SW 1271 (cell line): ENCODE measurements around the gene KAT2A.

Experiments used
- DNase-seq, 2 experiments: peaks; one replicate each; lab custom pipeline; 2025; lab: John Stamatoyannopoulos, UW

The KAT2A gene

DNA sequence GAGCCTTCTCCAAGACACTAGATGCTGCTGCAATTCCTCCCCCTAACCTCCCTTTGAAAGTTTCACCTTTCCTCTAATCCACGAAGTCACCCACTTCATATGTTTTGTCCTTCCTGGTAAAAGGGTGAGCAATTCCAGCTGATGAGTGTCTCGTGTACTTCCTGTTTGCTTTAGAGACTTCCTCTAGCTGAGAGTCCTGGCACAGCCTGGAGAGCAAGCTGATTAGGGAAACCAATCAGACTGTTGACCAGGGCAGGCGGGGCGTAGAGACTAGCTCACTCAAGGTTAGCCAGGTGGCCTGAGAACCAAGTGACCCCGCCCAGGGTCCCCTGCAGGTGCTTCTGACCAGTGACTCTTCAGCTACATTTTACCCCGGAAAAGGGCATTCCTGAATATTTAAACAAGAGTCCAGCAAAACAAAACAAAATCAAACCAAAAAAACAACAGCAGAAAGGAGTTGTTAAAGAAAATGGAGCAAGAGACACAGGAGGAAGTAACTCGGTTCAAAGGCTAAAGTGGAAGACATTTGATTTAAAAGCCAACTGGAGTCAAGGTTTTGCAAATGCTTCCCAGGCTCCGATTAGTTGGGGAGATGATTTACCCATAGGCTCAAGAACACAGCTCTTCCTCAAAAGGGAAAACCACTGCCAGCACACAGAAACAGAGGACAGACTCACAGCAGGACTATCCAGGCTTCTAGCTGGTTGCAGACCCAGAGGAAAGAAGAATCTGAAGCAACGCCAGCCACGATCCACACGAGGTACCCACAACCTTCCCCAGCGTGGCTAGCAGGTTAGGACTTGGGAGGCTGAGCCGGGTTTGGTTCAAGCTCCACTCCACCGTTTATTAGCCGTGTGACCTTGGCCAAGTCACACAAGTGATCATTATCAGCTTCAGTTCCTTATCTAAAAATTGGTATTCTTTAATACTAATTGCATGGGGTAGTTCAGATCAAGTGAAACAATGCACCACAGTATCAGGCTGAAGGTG is 14.8 kb upstream of the KAT2A start:
- peak in 1 of 2 experiments; percentile 73 for DNase-seq

DNA sequence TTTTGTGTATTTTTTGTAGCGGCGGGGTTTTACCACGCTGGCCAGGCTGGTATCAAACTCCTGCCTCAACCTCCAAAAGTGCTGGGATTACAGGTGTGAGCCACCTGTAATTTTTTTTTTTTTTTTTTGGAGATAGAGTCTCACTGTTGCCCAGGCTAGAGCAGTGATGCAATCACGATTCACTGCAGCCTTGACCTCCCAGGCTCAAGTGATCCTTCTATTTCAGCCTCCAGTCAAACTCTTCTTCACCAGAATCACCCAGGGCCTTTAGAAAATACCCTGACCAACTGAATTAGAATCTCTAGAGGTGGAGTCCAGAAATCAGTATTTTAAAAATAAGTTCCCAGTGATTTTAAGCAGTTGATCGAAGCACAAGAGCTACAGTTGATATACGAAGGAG is 14.0 kb upstream of the KAT2A start:
- DNase-seq, result no peak

DNA sequence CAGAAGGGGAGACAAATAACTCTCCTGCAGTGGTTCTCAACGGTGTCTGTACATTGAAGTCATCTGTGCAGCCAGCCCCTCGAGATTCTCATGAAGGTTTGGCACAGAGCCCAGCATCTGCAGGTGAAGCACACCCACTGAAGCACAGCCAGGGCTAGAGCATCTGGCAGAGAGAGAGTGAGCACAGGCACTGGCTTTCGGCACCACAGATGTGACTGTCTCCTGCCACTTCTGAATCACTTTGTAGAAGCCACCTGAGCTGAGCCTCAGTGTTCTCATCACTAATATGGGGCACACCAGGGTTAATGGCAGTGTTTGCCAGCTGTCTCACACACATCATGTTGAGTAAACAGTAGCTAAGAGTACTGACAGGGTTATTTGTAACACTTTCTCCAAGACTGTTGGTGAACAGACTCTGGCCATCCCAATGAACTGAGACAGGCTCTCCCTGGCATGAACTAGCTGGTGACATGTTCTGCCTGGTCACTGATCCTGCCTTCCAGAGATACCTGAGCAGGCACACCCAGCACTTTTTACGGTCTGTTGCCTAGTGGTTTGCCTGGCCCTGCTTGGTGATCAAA is 12.4 kb upstream of the KAT2A start:
- no peak for DNase-seq

DNA sequence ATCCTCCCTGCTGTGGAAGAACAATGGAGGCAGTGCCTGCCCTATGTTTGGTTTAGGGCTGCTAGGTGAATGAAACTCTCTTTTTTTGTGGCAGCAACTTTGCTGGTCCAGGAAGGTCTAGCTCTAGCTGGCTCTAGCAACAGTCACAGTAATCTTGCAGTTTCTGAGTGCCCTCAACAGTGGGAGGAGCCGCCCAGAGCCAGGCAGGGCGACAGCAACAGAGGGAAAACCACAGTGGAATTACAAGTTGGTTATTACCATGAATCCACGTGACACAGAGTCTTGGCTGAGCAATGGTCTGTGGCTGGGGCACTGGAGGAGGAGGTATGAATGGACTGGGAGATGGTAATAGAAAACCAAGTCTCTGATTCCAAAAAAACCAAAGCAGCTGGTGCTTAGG is 11.8 kb upstream of the KAT2A start:
- DNase-seq, result no peak

DNA sequence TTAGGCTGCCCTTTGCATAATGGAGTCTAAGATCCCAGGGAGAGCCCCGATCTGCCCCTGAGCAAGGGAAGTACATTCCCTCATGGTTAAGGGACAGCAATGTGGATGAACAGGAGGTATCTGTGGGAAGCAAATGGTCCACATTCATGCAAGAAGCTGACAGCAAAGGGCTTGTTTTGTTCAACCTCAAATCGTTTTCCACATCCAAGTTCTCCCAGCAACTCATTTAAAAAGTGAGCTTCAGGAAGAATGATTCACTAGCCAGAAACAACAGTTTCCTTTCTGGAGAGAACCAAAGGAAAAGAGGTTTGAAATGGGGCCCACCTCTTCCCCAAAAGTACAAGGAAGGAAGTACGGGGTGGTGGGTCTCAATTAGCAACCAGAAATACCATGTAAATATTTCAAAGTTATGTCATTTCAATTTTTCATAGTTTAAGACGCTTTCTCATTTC is 10.8 kb upstream of the KAT2A start:
- DNase-seq, result no peak

GRCh38 chr17:42131232-42131631 is 10.1 kb upstream of the KAT2A start:
- no peak for DNase-seq

- DNase-seq, result no peak
Observed at GRCh38 chr17:42130310-42130936, 9.3 kb upstream of the KAT2A start.

GRCh38 chr17:42129109-42129837 is 8.1 kb upstream of the KAT2A start:
- no peak for DNase-seq

- no peak for DNase-seq
Observed at GRCh38 chr17:42127414-42127813, 6.2 kb upstream of the KAT2A start.

- DNase-seq, result no peak
Observed at GRCh38 chr17:42126836-42127235, 5.7 kb upstream of the KAT2A start.

DNA sequence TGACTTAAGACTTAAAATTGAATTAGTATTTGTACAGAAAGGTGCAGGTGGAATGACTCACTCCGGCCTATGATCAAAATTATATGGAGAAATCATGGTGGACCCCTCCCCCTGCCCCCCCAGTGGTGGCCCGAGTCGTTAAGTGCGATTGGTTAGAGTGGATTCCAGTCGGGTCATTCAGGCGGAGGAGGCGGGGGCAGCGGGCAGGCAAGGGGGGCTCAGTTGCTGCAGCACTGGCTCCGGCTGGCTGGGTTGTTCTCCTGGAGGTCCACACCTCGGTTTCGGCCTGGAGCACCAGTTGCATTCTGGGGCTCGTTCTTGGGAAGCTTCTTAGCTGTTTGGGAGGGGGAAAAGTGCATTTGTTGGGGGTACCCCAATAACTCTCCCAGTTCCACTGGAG is 4.4 kb upstream of the KAT2A start:
- no peak for DNase-seq

GRCh38 chr17:42124256-42124655 is 3.1 kb upstream of the KAT2A start:
- no peak for DNase-seq

- DNase-seq, result no peak
Observed at GRCh38 chr17:42122371-42123303, 1.5 kb upstream of the KAT2A start, which contains the start of gene HSPB9. Gene HSPB9 (plus strand): TSS chr17:42122804. CDS start chr17:42122851, 47 bp downstream.

- no peak for DNase-seq
Observed at GRCh38 chr17:42120161-42120769, 902 bp downstream of the KAT2A start.

GRCh38 chr17:42119301-42119700 is 1.9 kb downstream of the KAT2A start:
- DNase-seq, result no peak

GRCh38 chr17:42118545-42118944 is 2.6 kb downstream of the KAT2A start:
- DNase-seq, result peak in 1 of 2 experiments; percentile 47

- DNase-seq, result no peak
Observed at GRCh38 chr17:42118126-42118510, 3.0 kb downstream of the KAT2A start.

DNA sequence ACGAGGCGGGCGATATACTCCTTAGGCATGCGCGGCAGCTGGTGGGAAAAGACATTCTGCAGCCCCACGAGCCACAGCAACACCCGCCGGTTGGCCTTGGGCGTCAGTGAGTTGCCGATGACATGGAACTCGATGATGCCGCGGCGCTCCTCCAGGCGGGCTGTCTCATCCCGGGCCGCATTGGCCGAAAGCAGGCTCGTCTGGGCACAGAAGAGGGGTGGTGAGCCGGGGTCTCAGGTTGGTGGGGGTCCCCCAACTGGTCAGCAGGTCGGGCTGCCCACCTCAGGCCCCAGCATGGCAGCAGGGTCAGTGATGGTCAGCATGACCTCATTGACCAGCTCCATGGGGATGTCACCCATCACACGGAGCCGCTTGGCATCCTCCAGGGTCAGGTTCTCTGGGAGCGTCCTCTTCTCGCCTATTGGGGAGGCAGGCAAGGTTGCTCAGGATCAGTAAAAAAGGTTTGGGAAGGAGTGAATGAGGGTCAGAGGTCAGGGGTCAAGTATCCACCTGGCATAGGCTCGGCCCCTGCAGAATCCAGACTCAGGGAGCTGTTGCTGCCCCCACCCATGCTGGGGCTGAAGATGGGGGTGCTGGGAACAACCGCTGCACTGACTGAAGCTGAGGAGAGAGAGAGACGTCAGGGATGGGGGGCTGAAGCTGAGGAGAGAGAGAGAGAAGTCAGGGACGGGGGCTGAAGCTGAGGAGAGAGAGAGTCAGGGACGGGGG is 3.6 kb downstream of the KAT2A start:
- no peak for DNase-seq

DNA sequence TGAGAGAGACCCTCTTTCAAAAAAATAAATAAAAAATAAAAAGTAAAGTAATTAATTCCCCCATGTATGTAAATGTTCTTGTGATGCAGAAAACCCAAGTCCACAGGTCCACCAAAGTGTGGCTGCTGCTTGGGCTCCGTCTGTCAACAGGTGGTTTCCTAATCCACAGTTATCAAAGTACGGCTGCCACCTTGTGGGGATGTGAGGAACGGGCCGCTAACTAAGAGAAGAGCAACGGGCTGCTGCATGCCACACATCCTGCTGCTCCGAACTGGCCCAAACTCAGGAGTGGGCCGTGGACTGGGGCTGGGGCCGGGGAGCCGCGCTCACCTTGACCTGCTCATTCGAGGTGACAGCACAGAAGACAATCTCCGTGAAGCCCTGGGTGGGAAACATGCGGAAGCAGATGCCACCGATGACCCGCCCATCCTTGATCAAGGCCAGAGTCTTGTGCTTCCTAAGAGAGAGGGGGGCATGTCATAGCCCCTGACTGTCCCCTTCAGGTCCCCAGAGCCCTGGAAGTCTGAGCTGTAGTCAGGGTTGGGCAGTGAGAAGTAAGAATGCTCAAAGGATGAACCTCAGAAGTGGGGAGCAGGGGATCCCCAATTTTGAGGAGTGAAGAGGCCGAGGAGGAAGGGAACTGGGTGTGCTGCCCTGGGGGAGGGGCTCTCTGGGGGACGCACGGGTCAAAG is 4.3 kb downstream of the KAT2A start:
- DNase-seq, result peak; percentile 50 to 79
